Right lobe of liver (tissue), 6 donors: ENCODE data around the gene NELFB. TPM values are rescaled to one million over a fixed set of nuclear protein-coding genes. Genes with fewer than 3 reads are reported as not detected.

Experiments used
- ATAC-seq, 4 donors: fragments of 200-7000 bp; cut with Tn5 transposase; one replicate each; pipeline ENCODE4 v1.9.1; 2020; ENCODE audit warnings: mild to moderate bottlenecking in 4 of 4, moderate library complexity in 4 of 4
- DNase-seq, 3 donors: peaks; one replicate each; pipeline ENCODE4 v3.0.0-alpha.2; 2020
- H3K27ac ChIP-seq, 3 donors: fragments of 200-600 bp; one replicate each; pipeline ENCODE4 v1.8.0; 2022
- H3K27me3 ChIP-seq, 2 donors: fragments of 200-600 bp; one replicate each; pipeline ENCODE4 v1.8.0; 2022
- H3K36me3 ChIP-seq, 4 donors: fragments of 200-600 bp; sonication (generic) in 1 of 4; one replicate each; pipeline versions ENCODE4 v1.5.1 to v1.8.0; 2017 to 2022; ENCODE audit warnings: control low read depth in 1 of 4
- H3K4me1 ChIP-seq, 4 donors: fragments of 200-600 bp; sonication (generic) in 1 of 4; one replicate each; pipeline versions ENCODE4 v1.5.1 to v1.8.0; 2017 to 2022; ENCODE audit warnings: control low read depth in 1 of 4
- H3K4me3 ChIP-seq, 3 donors: fragments of 200-600 bp; one replicate each; pipeline ENCODE4 v1.8.0; 2022
- H3K9me3 ChIP-seq, 4 donors: fragments of 200-600 bp; sonication (generic) in 1 of 4; one replicate each; pipeline versions ENCODE4 v1.5.1 to v1.8.0; 2017 to 2022; ENCODE audit warnings: control low read depth in 1 of 4
- POLR2A ChIP-seq: fragments of 450-650 bp; IDR thresholded peaks from one replicate; pipeline ENCODE4 v1.6.1; 2017; ENCODE audit warnings: antibody characterized with exemption, mild to moderate bottlenecking
- WGBS: methylation state at CpG from one replicate; pipeline ENCODE4 v1.1.6; 2018; ENCODE audit warnings: low coverage, low lambda C conversion rate; ENCODE audit not compliant: insufficient coverage; ENCODE audit errors: missing lambda C conversion rate; 5-methylcytosine and 5-hydroxymethylcytosine counted together
- intact Hi-C, 2 donors: fragments of 100-400 bp; cut with DNase I; formaldehyde crosslinking; loops; one replicate each; pipeline versions ENCODE4 v1.11.2 to v1.14.1; 2022
- total RNA-seq, 6 experiments: library from RNA; depleted of rRNA in 2 of 6; stranded (reverse); fragments of >200 nt in 2 of 6; fragmentation: NEBNext Ultra II Directional in 3 of 6; extraction: Animal tissue kit (Norgen Biotek cat#: 25700) in 3 of 6; gene quantifications; one replicate each; pipeline versions ENCODE4 v1.1.0 to v1.2.4, GENCODE V29; 2016 to 2023
- TF ChIP-seq, protein P1 (sequence below), 4 donors: fragments of 200-600 bp in 3 of 4; fragments of 450-650 bp in 1 of 4; IDR thresholded peaks; one replicate each; pipeline versions ENCODE4 v1.5.1 to v1.8.0; 2016 to 2022; ENCODE audit warnings: antibody characterized with exemption in 4 of 4, mild to moderate bottlenecking in 2 of 4
- donor health status: DM: no; HTN: yes; CAD: no.
- donor health status: DM: no; HTN: no; CAD: no.
- donor health status: DM: no; HTN: no; CAD: no.
- donor health status: DM: no; HTN: yes; CAD: no.
- donor health status: DM: no; HTN: yes; CAD: no.

Gene NELFB
- total RNA-seq, 6 experiments from 2014 or later, result 15.6 to 21.6 (median 20.1) TPM

DNA sequence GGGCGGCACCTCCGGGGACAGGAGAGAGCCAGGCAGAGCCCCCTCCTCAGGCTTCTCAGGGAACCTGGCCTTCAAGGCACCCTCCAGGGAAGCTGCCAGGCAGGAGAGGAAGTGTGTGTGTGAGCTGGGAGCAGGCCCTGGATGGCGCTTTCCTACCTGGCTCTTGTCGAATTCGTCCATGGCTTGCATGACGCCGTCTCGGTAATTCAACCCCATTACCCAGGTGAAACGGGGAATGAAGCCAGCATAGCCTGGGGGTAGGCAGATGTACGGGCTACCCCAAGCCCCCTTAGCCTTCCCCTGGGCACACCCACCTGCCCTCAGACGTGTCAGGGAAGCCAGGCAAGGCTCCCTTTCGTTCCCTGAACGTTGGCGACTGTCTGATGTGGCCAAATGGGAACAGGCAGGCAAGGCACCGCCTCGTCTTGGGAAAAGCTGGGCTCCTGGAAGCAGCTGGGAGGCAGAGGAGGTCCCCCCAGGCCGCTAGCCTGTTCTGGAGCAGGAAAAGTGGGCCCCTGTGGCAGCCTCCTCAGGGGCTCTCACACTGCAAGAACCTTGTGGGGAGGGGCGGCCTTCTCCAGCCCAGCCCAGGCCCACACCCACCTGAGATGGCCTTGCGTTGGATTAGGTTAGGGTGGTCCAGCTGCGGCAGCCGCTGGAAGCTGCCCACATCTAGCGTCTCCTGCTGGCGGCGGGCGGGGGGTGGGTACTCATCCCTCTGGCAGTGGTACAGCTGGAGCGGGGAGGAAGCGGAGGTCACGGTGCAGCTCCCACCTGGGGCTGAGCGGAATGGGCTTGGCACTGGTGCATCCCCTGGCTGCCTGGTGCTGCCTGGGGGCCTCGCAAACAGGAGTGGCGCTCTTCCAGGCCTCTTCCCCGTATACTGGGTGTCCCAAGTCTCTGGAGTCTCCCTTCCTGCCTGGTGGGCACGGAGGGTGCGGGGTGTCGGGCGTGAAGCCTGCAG, 10.4 kb upstream of the NELFB start:
- Histone ChIP-seq H3K4me3 (no peak overlapping the region), H3K27ac (no peak overlapping the region), H3K36me3 (peaks cover 0 to 13% (median 8%) of the 10 kb centered on the region in 4 donors), H3K9me3 (no peaks in the 10 kb centered on the region), H3K27me3 (no peaks in the 10 kb centered on the region), H3K4me1 (peaks cover 0 to 16% (median 8%) of the 10 kb centered on the region in 4 donors)
- no peak for DNase-seq
- intact Hi-C loops, result no loop called here
- WGBS, result 80% methylated on average over 6 of the region's 36 CpGs
- TF ChIP-seq, protein P1, sequence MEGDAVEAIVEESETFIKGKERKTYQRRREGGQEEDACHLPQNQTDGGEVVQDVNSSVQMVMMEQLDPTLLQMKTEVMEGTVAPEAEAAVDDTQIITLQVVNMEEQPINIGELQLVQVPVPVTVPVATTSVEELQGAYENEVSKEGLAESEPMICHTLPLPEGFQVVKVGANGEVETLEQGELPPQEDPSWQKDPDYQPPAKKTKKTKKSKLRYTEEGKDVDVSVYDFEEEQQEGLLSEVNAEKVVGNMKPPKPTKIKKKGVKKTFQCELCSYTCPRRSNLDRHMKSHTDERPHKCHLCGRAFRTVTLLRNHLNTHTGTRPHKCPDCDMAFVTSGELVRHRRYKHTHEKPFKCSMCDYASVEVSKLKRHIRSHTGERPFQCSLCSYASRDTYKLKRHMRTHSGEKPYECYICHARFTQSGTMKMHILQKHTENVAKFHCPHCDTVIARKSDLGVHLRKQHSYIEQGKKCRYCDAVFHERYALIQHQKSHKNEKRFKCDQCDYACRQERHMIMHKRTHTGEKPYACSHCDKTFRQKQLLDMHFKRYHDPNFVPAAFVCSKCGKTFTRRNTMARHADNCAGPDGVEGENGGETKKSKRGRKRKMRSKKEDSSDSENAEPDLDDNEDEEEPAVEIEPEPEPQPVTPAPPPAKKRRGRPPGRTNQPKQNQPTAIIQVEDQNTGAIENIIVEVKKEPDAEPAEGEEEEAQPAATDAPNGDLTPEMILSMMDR (IDR thresholded peaks at IDR 0.05), result no peak
- no peak for TF ChIP-seq POLR2A
- no peak for ATAC-seq

GRCh38 chr9:137245450-137246421, 9.4 kb upstream of the NELFB start:
- DNase-seq (no peak), ATAC-seq (no peak)
- H3K27ac ChIP-seq, result no peak overlapping the region
- TF ChIP-seq, protein P1 (IDR thresholded peaks at IDR 0.05), result no peak
- TF ChIP-seq POLR2A, result no peak
- no peak overlapping the region for H3K4me3 ChIP-seq
- 89% methylated on average over 5 of the region's 25 CpGs for WGBS
- peaks cover 0 to 12% (median 8%) of the 10 kb centered on the region in 4 donors for H3K4me1 ChIP-seq
- H3K9me3 ChIP-seq, result no peaks in the 10 kb centered on the region
- no peaks in the 10 kb centered on the region for H3K27me3 ChIP-seq
- intact Hi-C loops, result no loop called here
- peaks cover 0 to 13% (median 8%) of the 10 kb centered on the region in 4 donors for H3K36me3 ChIP-seq

- Histone ChIP-seq H3K27me3 (no peaks in the 10 kb centered on the region), H3K4me1 (peaks cover 0 to 8% (median 6%) of the 10 kb centered on the region in 4 donors), H3K9me3 (no peaks in the 10 kb centered on the region), H3K4me3 (no peak overlapping the region), H3K27ac (no peak overlapping the region), H3K36me3 (peaks cover 0 to 11% (median 6%) of the 10 kb centered on the region in 4 donors)
- ATAC-seq, result peak in 1 of 4 donors; percentile 36
- 42% methylated on average over 8 of the region's 20 CpGs for WGBS
- intact Hi-C loops, result no loop called here
- TF ChIP-seq, protein P1 (IDR thresholded peaks at IDR 0.05), result no peak
- TF ChIP-seq POLR2A, result no peak
- no peak for DNase-seq
These were observed 7.8 kb upstream of the NELFB start for GRCh38 chr9:137247135-137247915.

- peaks cover 0 to 8% (median 2%) of the 10 kb centered on the region in 4 donors for H3K36me3 ChIP-seq
- TF ChIP-seq POLR2A, result no peak
- TF ChIP-seq, protein P1 (IDR thresholded peaks at IDR 0.05), result no peak
- H3K4me3 ChIP-seq, result no peak overlapping the region
- intact Hi-C loops, result no loop called here
- H3K9me3 ChIP-seq, result no peaks in the 10 kb centered on the region
- ATAC-seq, result no peak
- no peak overlapping the region for H3K27ac ChIP-seq
- H3K27me3 ChIP-seq, result no peaks in the 10 kb centered on the region
- 81% methylated on average over 4 of the region's 6 CpGs for WGBS
- no peak for DNase-seq
- peaks cover 0 to 2% (median under 1%) of the 10 kb centered on the region in 4 donors for H3K4me1 ChIP-seq
These were observed 7.3 kb upstream of the NELFB start for GRCh38 chr9:137247916-137248175.
